Stimulated activated CD4-positive, alpha-beta T cell treated with anti-CD3 and anti-CD28 coated beads, Interleukin-1b, Interleukin-23, amount 100 ng/mL, for 24 hours (primary cell): ENCODE data around the gene CDX2.
"Not testable (repeated sequence)": the region's sequence is repeated elsewhere in the genome, so short reads cannot be mapped to it uniquely, and the experiment has no call there.

ENCODE experiments used
- DNase-seq, 4 experiments: peaks; one replicate each; pipeline ENCODE4 v3.0.0-alpha.2; 2020; ENCODE audit warnings: low read depth in 4 of 4, low spot score in 1 of 4

The CDX2 gene, protein sequence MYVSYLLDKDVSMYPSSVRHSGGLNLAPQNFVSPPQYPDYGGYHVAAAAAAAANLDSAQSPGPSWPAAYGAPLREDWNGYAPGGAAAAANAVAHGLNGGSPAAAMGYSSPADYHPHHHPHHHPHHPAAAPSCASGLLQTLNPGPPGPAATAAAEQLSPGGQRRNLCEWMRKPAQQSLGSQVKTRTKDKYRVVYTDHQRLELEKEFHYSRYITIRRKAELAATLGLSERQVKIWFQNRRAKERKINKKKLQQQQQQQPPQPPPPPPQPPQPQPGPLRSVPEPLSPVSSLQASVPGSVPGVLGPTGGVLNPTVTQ

DNA sequence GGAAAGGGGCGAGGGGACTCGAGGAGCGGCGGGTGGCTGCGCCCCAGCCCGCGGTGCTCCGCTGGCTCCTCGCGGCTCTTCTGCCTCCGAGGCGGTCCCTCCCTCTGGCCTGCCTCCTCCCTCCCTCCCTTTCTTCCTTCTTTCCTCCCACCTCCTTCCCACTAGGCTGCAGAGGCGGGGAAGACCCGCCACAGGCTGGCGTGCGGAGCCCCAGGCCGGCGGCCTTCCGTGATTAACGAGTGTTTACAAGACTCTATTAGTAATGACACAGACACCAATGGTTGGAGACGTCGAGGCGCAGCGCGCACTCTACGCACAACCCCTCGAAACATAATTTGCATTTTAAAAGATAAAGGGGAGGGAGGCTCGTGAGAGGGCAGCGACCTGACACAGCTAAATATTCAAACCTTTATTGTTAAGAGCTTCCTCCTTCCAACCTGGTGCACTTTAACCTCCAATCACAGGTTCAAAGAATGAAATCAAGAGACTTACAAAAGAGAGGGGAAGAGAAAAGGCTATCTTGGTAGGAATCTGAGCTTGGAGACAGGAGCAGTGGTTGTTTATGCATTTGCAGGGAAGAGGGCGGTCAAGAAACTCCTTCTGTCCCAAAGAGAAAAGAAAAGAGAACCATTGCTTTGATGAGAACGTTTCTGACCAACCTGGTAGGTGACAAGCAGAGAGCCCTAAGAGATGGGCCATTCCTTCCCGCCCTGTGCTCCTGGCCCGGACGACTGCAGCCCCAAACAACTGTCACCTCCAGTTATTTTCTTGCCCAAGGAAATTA is at the start of gene CDX2:
Gene CDX2, minus strand, starts transcription at position 234 of the 784 bp plus-strand sequence. CDS start 309 bp downstream, outside the sequence.
- no peak for DNase-seq

DNA sequence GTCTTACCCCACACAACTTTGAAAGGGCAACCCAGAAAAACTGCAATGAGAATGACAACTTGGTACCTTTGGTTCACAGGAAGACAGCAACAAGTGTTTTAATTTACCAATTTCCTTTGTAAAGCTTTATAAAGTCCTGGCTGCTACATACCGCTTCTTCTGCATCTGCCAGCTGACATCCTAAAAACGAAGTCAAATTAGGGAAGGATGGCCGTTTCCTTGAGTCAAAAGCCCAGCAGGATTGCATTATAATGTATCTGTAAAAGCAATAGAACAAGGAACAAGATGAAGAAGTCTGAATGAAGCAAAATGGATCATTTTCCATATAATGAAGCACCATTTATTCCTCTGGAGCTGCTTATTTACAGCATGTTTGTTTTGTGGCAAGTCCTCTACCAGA is 45.2 kb upstream of the CDX2 start:
- no peak for DNase-seq

DNA sequence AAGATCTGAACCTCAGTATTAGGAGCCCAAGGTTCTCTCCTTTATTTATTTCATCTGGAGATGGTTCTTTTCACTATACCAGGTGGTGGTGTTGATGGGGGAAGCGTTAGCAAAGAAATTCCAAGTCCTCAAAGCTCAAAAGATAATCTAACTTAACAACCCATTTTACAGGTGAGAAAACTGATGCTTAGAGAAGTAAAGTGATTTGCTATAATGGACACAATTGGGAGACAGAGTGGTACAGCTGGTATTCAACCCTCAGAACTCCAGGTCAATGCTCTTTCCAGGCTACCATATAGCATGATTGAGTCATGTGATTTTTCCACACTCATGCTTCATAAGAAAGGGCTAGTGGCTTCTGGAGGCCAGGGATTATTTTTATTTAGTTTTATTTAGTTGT is 44.4 kb upstream of the CDX2 start:
- no peak for DNase-seq

DNA sequence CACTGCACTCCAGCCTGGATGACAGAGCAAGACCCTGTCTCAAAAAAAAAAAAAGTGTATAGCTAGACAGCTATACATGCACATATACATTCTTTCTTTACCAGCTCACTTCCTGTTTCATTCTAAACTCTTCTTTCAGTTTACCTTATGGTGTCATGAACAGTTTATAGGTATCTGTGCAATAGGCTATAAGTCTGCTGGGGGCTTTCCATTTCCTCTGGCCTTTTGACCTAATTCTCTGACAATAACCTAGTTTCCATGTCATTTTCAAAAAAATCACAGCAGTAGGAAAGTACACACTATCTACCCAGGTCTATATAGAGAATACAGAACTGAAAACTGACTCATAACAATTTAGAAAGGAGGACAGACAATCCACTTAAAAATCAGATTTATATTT is 43.8 kb upstream of the CDX2 start:
- DNase-seq = no peak

DNA sequence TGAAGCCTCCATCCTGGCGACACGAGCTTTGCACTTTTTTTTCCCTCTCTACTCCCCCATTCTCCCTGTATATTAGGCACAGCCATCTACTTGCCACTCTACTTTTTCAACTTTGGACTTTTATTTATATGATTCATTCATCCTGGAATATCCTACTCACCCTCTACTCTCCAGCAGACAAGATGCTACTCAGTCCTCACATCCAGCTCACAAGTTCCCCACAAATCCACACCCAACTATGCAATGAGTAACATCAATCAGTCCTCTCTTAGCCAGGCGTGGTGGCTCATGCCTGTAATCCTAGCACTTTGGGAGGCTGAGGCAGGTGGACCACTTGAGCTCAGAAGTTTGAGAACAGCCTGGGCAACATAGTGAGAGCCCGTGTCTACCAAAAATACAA is 43.3 kb upstream of the CDX2 start:
- DNase-seq = no peak

DNA sequence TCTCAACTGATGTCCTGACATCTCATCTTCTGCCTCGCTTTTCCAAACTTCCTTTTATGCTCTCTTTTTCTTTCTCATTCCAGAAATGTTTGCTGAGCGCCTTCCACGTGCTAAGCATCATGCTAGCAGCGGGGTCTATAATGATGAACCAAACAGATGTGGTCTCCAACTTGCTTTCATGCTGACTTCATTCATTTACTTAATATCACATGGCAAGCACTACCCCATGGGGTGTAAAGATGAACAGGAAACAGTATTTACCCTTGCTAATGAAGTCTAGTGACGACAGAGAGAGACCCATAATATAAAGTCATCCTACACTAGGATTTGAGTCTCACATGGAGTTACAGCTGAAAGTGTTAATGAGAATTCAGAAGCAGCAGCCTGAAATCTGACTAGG is 40.9 kb upstream of the CDX2 start:
- no peak for DNase-seq

DNA sequence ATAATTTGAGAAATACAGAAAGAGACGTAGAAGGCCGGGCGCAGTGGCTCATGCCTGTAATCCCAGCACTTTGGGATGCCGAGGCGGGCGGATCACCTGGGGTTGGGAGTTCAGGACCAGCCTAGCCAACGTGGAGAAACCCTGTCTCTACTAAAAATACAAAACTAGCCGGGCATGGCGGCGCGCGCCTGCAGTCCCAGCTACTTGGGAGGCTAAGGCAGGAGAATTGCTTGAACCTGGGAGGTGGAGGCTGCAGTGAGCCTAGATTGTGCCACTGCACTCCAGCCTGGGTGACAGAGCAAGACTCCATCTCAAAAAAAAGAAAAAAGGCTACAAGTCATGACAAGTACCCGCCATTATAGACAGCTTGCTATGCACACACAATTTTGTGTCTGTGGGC is 35.9 kb upstream of the CDX2 start:
- not testable (repeated sequence) for DNase-seq

DNA sequence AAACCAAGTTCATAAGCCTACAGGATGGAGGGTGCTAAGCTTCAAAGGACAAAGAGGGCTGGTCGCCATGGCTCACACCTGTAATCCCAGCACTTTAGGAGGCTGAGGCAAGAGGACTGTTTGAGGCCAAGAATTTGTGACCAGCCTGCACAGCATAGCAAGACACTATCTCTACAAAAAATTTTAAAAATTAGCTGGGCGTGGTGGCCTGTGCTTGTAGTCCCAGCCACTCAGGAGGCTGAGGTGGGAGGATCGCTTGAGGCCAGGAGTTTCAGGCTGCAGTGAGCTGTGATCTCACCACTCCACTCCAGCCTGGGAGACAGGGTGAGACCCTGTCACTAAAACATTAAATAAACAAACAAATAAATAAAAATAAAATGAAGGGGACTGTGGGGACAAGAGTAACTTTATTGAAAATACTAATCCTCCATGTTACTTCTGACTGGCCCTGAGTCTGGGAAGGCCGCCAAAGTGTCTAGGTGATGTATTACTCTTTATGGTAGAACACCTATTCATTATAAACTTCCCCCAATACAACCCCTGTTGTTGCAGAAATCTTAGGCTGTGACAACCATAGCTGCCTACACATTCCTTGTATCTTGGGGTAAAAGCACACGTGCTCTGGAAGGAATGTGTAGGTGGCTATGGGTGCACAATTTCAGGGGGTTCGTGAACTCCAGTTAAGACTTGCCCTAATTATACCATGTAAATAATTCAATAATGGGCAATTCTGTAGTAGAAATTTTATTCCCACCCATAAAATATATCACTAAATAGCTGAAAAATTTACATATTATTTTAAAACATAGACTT is 34.0 kb upstream of the CDX2 start:
- no peak for DNase-seq

DNA sequence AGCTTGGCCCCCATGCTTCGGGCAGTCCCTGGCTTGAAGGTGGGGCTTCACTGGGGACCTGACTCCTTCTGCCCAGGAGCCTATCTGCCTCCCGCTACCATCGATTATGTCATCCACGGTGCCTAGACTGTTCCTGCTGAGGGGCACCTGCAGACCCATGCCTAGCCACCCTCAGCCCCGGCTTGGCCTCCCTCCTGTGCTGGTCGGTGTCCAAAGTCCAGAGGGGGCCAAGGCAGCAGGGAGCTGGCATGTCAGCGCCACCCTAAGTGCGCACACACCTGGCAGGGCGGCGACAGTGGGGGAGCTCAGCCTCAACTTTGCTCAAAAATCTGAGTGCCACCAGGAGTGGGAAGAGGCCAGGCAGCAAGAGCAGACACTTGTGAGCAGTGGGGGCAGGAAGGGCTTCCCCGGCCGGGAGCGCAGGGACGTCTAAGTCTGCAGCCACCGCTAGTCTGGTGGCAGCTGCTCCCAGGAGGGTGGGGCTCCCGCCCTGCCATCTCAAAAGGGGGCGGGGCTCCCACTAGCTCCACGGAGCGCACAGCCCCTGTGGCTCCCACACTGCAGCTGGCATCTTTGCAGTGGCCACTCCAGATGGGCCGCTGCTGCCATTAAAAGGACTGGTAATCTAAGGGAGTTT is 32.8 kb upstream of the CDX2 start:
- no peak for DNase-seq

DNA sequence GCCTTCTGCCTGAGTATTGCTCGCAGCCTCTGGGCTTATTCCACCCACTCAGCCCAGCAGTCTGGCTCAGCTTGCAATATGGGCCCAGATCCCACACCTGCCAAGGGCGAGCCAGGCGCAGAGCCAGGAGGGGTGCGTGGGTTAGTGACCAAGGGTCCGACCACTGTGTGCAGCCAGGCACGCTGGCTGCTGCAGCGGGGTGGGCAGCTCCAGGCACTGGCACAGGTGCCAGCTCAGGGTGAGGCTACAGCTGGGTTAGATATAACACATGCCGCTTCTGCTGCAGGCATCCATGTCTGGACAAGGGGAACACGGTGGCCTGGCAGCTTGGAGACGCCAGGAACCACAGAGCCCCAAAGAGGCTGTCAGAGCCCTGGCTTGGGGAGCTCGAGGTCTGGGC is 31.9 kb upstream of the CDX2 start:
- no peak for DNase-seq

DNA sequence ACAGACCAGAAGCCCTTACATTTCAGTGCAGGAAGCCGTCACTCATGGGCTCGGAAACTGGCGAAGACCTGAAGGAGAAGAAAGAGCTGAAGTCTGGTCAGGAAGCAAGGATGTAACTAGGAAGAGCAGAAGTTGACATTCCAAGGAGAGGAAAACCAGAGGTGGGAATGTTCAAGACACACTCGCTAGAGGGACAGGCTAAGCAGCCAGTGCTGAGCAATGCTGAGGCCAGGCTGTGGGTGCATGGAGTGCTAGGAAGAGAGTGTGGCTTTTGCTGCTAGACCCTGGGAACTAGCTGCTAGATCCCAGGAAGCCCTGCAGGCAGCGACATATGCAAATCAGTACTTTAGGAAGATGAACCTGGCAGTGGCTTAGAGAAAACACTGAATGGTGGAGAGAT is 31.5 kb upstream of the CDX2 start:
- DNase-seq = no peak

DNA sequence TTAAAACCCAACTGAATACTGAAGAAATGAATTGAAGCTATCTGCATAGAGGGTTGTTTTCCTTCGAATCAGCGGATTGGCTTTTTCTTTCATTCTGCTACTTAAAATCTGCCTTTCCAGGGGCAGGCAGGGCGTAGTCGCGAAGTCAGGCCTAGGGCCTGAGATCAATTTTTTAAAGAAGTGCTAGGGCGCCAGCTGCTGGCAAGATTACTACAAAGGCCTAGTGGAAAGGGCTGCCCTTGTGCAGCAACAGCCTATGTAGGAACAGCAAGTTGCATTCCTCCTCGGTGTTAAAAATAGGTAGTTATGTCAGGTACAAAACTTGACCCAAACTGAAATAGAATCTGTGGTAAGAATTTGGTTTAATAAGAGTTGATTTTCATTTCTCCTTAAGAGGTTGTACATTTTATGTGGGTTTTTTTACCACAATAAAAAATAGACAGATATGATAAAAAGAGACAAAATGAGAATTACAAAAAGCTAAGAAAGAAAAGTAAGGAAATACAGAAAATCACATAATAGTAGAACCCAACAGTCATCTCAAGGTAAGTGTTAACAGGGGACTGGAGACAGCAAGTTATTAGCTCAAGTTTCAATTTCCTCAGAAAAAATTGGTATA is 28.9 kb upstream of the CDX2 start:
- no peak for DNase-seq

DNA sequence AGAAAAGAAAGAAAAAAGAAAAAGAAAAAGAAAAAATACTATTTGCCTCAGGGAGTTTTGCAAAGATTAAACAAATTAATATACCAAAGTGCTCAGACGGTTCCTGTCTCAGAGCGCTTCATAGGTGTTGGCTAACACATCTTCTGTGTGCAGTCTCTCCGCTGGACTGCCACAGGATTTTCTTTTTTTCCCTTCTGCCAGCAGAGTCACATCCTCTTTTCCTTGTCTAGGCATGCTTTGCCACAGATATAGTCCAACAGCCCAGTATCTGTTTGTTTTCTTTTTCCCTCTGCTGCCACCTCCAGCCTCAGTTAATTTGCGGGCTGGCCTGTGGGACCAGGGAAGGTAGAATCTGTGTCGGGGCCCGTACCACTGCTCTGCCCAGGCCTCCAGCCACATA is 22.8 kb upstream of the CDX2 start:
- DNase-seq = no peak

DNA sequence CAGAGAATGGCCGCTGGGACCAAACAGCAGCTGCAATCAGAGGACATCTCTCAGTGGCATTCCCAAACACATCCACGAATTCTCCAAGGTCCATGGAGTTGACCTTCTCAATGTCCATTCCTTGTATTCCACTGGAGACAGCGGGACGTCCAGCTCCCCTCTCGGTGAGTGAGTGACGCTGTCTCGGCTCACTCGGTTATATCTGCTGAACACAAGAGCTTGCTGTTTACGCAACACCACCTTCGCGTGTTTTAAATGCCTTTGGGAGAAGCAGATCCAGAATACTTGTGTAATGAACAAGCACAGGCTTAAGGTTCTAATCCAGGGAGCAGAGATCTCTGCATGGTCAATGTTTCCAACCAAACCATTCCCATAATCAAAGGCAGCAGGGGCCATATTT is 19.4 kb upstream of the CDX2 start, which contains the start of gene URAD:
Gene URAD, minus strand, starts transcription at position 174 of the 400 bp plus-strand sequence. Its CDS starts 56 bp downstream, at position 118.
- DNase-seq = no peak

DNA sequence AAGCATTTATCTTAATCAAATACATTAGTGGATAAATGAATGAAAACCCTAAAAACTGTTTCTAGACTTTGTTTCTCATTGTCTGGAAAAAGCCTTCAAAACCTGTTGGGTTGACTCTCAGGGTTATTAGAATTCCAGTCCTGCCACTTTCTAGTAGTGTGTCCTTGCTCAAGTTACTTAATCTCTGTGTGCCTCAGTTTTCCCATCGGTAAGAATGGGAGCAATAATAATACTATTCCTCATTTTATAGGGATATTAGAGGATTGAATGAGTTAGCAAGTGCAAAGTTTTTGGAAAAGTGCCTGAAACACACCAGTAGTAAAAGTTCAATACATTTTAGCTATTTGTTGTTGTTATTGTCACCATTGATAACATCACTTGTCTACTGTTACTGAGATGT is 16.5 kb upstream of the CDX2 start:
- DNase-seq = no peak

DNA sequence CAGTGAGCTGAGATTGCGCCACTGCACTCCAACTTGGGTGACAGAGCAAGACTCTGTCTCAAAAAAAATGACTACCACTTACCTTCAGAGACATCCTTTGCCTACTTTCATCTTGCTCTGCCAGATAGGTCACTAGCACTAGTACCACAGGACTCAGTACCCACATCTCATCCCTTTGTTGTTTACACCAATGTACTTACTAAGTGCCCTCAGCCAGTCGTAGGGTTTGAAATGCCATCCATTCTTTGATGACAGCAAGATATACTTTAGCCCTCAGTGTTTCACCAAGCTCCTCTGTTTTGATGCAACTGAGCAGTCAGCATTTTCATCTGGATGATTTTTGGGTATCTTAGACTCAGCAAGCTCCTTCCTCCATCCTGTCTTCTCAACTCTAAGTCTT is 13.2 kb upstream of the CDX2 start:
- no peak for DNase-seq

DNA sequence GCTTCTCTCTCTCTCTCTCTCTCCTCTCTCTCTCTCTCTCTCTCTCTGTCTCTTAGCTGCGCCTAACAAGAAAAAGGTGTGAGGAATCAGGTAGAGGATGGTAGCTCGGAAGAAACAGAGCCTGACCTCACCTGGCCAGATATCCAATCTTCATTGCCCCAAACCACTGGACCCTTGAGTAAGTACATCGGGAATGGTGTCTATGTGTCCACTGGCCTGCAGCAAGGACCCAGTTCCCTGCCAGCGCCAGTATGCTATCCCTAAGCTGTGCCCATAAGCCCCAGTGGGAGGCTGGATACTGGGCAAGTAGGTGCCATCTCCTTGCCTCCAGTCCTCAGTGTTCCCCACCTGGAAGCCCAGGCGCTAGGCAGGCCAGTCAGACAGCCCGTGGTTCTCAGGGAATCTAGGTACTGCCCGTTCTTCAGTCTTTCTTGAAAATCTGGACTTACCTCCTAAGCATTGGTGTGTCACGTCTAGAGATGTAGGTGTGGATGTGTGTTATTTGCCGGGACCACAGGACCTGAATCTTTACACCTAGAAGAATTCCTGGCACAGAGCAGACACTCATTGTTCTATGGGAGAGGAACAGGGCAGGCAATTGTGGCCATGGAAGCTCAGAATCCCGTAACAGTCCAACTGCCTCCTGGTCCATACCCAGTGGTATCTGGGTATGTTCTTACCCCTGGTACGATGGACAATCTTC is 12.0 kb upstream of the CDX2 start:
- no peak for DNase-seq

DNA sequence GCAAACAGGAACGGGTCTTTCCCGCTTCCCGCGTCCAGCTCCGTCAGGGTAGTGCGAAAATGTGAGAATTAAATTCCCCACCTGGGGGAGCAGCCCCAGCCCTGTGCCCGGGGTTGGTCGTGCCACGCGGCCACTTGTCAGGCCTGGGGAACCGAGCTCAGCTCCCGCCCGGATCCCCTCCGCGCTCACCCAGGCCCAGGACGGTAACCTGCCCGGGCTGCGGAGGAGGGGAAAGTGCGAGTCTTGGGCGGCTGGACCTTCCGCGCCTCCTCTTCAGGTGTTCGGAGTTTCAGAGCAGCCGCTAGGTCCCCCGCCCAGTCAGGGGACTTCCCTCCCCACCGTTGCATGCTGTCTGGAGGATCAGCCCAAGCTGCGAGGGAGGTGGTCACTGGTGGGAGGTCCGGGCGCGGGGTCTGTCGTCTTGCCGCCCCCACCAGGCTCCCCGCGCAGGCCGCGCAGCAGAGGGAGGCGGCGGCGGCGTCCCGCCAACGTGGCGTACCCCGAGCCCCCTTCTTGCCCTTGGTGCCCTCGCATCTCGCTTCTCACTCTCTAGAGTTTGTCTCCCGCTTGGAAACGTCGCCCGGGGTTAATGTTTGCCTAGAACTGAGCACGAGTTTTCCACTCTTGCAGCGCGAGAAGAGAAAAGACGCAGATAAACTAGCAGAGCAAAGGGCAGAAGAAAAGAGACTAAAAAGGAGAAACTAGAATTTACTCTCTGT is 11.3 kb upstream of the CDX2 start:
- DNase-seq = no peak

DNA sequence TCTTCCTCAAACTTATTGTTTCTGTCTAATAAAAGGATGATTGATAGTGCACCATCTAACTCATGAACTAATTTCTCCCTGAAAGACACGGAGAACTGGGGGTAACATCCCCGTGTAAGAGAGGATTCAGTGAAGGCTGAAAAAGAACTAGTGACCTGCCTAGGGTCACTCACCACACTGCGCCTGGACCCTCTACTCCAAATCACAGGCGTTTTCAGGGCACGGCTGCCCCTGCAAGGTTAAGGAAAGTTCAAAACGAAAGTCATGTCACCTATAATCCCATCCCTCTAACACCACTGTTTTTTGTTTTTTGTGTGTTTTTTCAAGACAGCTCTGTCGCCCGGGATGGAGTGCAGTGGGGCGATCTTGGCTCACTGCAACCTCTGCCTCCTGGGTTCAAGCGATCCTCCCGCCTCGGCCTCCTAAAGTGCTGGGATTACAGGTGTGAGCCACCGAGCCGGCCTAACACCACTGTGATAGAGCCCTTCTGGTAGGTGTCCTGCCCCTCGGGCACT is 10.7 kb upstream of the CDX2 start:
- DNase-seq = no peak
